ENCODE measurements around the gene OCRL.

DNA sequence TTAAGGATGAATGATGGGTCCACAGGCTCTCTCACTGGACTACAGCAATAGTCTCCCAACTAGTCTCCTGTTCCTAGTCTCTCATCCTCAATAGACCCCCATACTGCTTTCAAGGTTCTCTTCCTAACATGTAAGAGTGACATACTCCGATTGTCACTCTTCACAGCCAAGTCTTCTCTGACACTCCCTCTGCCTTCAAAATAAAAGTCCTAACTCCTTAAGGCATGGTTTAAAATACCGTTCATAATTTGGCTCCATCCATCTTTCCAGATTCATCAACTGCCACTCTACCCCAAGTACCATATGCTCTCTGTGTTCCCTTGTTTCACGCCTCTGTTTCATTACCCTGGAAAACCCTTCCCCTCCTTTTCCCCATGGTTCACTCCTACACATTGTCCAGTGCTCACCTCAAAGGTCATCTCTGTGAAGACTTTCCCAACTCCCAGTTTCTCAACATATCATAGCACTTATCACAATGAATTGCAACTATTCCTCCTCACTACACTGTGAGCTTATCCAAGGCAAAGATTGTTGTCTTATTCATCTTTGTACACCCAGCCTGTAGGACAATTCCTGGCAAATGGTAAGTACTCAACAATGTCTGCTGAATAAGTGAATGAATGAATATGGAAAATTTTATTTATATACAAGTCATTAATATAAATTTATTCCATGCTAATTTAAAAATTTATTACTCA, 42.8 kb upstream of the OCRL start:
- TF ChIP-seq, protein P1, sequence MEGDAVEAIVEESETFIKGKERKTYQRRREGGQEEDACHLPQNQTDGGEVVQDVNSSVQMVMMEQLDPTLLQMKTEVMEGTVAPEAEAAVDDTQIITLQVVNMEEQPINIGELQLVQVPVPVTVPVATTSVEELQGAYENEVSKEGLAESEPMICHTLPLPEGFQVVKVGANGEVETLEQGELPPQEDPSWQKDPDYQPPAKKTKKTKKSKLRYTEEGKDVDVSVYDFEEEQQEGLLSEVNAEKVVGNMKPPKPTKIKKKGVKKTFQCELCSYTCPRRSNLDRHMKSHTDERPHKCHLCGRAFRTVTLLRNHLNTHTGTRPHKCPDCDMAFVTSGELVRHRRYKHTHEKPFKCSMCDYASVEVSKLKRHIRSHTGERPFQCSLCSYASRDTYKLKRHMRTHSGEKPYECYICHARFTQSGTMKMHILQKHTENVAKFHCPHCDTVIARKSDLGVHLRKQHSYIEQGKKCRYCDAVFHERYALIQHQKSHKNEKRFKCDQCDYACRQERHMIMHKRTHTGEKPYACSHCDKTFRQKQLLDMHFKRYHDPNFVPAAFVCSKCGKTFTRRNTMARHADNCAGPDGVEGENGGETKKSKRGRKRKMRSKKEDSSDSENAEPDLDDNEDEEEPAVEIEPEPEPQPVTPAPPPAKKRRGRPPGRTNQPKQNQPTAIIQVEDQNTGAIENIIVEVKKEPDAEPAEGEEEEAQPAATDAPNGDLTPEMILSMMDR (conservative IDR thresholded peaks at IDR 0.05 in 1 of 2, IDR thresholded peaks at IDR 0.05 in 1 of 2; ENCODE audit: low read depth in 1 of 2, low read length in 2 of 2): no peak
- no peak for TF ChIP-seq EZH2 (IDR thresholded peaks at IDR 0.05; ENCODE audit: low read length, missing control alignments)
